HepG2 (cell line): ENCODE measurements around the gene SH3BGRL2. TPM values are rescaled to one million over a fixed set of nuclear protein-coding genes. Genes with fewer than 3 reads are reported as not detected.

Experiments
- ATAC-seq: fragments of 200-7000 bp; cut with Tn5 transposase; 3 replicates; pipeline ENCODE4 v1.9.1; 2020; ENCODE audit warnings: mild to moderate bottlenecking, moderate library complexity
- BruUV-seq: library from RNA; stranded (reverse); fragments of 400-500 nt; replicated peaks from 2 replicates; lab custom pipeline; 2021; lab: Mats Ljungman, UMichigan
- CTCF ChIA-PET: fragments of 300-600 bp; formaldehyde crosslinking; extraction: SDS; loops from one replicate; lab custom pipeline; 2021; ENCODE audit warnings: low total read pairs, inconsistent platforms, low intra/inter-chr PET ratio; lab: Yijun Ruan, JAX
- POLR2A ChIA-PET: fragments of 350-600 bp; sonication (Branson Sonifier 250); formaldehyde crosslinking; loops from one replicate; lab custom pipeline; 2020; ENCODE audit warnings: antibody characterized with exemption, inconsistent platforms; lab: Yijun Ruan, JAX
- DNase-seq: peaks from one replicate; pipeline ENCODE4 v3.0.0-alpha.2; 2015; ENCODE audit warnings: low spot score
- FAIRE-seq: peaks from 3 replicates; lab custom pipeline; 2011; peaks lifted over from hg19 to GRCh38; lab: Jason Lieb, UNC
- H2AFZ ChIP-seq: one replicate; pipeline ENCODE4 v1.6.1; 2011; ENCODE audit warnings: low read length, inconsistent platforms
- H3K27ac ChIP-seq: fragments of 300-600 bp; 3 replicates; pipeline ENCODE4 v1.8.0; 2011; ENCODE audit warnings: mixed run types, mild to moderate bottlenecking, mixed read lengths, low read length, inconsistent platforms; ENCODE audit not compliant: insufficient read depth; ENCODE audit errors: extremely low read length
- H3K27me3 ChIP-seq, 2 experiments: fragments of 200-600 bp in 1 of 2; 2 replicates in 1 of 2; 3 replicates in 1 of 2; pipeline versions ENCODE4 v1.6.0 to v1.8.0; 2011; ENCODE audit warnings: low read length in 2 of 2, mild to moderate bottlenecking in 2 of 2, moderate library complexity in 2 of 2, inconsistent platforms in 1 of 2; ENCODE audit not compliant: insufficient read depth in 2 of 2, control insufficient read depth in 1 of 2
- H3K36me3 ChIP-seq, 2 experiments: fragments of 200-600 bp in 1 of 2; replicated peaks in 1 of 2; 2 replicates in 1 of 2; 3 replicates in 1 of 2; pipeline versions ENCODE4 v1.5.1 to v1.8.0; 2011; ENCODE audit warnings: low read length in 2 of 2, inconsistent platforms in 1 of 2; ENCODE audit not compliant: insufficient read depth in 2 of 2, control insufficient read depth in 1 of 2
- H3K4me1 ChIP-seq: 2 replicates; pipeline ENCODE4 v1.5.1; 2012; ENCODE audit warnings: low read length, inconsistent platforms; ENCODE audit not compliant: insufficient read depth
- H3K4me2 ChIP-seq: 2 replicates; pipeline ENCODE4 v1.6.0; 2011; ENCODE audit warnings: low read depth, low read length, inconsistent platforms
- H3K4me3 ChIP-seq, 3 experiments: fragments of 200-600 bp in 1 of 3; sonication (generic), shearing (Covaris generic) in 1 of 3; replicated peaks in 1 of 3; 2 replicates each; pipeline ENCODE4 v1.5.1; 2011 to 2016; ENCODE audit warnings: low read length in 3 of 3, inconsistent platforms in 2 of 3, low read depth in 2 of 3, mild to moderate bottlenecking in 2 of 3, control low read depth in 1 of 3, mixed read lengths in 1 of 3; ENCODE audit not compliant: insufficient read depth in 1 of 3
- H3K79me2 ChIP-seq: one replicate; pipeline ENCODE4 v1.6.1; 2011; ENCODE audit warnings: low read length, inconsistent platforms; ENCODE audit not compliant: insufficient read depth
- H3K9ac ChIP-seq: 2 replicates; pipeline ENCODE4 v1.6.0; 2011; ENCODE audit warnings: mild to moderate bottlenecking, low read depth, low read length, inconsistent platforms; ENCODE audit not compliant: insufficient read depth
- H3K9me3 ChIP-seq: 2 replicates; pipeline ENCODE4 v1.5.1; 2012; ENCODE audit warnings: mild to moderate bottlenecking, low read length
- H4K20me1 ChIP-seq: 2 replicates; pipeline ENCODE4 v1.6.0; 2011; ENCODE audit warnings: inconsistent platforms, mild to moderate bottlenecking, low read length, moderate library complexity; ENCODE audit not compliant: insufficient read depth
- CEBPG ChIP-seq: IDR thresholded peaks from 2 replicates; pipeline ENCODE4 v1.6.1; 2016
- KAT7 ChIP-seq: IDR thresholded peaks from 2 replicates; pipeline ENCODE4 v1.6.1; 2018; ENCODE audit warnings: borderline replicate concordance, missing compliant biosample characterization
- KAT8 ChIP-seq: IDR thresholded peaks from 2 replicates; pipeline ENCODE4 v1.6.1; 2016; ENCODE audit warnings: missing genetic modification reagents, missing compliant biosample characterization
- NCOR1 ChIP-seq: fragments of 200-600 bp; sonication (generic); IDR thresholded peaks from 2 replicates; pipeline ENCODE4 v1.7.0; 2017; ENCODE audit warnings: antibody characterized with exemption, low read length, borderline replicate concordance
- NFE2L1 ChIP-seq: sonication (generic); formaldehyde crosslinking; IDR thresholded peaks from 2 replicates; pipeline ENCODE4 v1.4.0; 2020; ENCODE audit warnings: missing genetic modification reagents, mild to moderate bottlenecking, borderline replicate concordance
- POLR2AphosphoS5 ChIP-seq: IDR thresholded peaks from 2 replicates; pipeline ENCODE4 v1.6.1; 2012; ENCODE audit warnings: low read depth, low read length
- RAD21 ChIP-seq: fragments of 450-650 bp; formaldehyde crosslinking; IDR thresholded peaks from 2 replicates; pipeline ENCODE4 v1.5.0; 2020; ENCODE audit warnings: mild to moderate bottlenecking
- SAP130 ChIP-seq: IDR thresholded peaks from 2 replicates; pipeline ENCODE4 v1.6.1; 2016; ENCODE audit warnings: low read depth
- ZNF720 ChIP-seq: sonication (generic); formaldehyde crosslinking; IDR thresholded peaks from 2 replicates; pipeline ENCODE4 v1.4.0; 2020; ENCODE audit warnings: missing genetic modification reagents
- ZNF883 ChIP-seq: sonication (generic); formaldehyde crosslinking; IDR thresholded peaks from 2 replicates; pipeline ENCODE4 v1.5.1; 2020; ENCODE audit warnings: mild to moderate bottlenecking, missing genetic modification reagents; ENCODE audit errors: not compliant biosample characterization
- ZSCAN9 ChIP-seq: IDR thresholded peaks from 2 replicates; pipeline ENCODE4 v1.6.1; 2016; ENCODE audit warnings: borderline replicate concordance
- WGBS: methylation state at CpG from one replicate; pipeline ENCODE4 v1.1.6; 2017; ENCODE audit warnings: low lambda C conversion rate; 5-methylcytosine and 5-hydroxymethylcytosine counted together
- in situ Hi-C: cut with HindIII; loops from 2 replicates; pipeline ENCODE4 v1.10.0; 2017; ENCODE audit warnings: low pct_unique_long_range_greater_than_20kb; ENCODE audit not compliant: extremely low pct_ligation_motif_present
- intact Hi-C: fragments of 100-400 bp; cut with micrococcal nuclease; formaldehyde crosslinking; loops from one replicate; pipeline ENCODE4 v1.10.0; 2022; ENCODE audit not compliant: unreplicated experiment
- polyA plus RNA-seq, 8 experiments: library from polyadenylated mRNA; depleted of rRNA in 3 of 8; stranded (reverse) in 7 of 8; unstranded in 1 of 8; fragments of >200 nt; fragmentation: Illumina TruSeq in 4 of 8; extraction: Trizol in 4 of 8; gene quantifications; 2 replicates each; pipeline versions ENCODE4 v1.2.1 to v1.2.3, GENCODE V29; 2011 to 2016; ENCODE audit warnings: low read depth in 4 of 8, missing spikeins in 1 of 8, mixed read lengths in 1 of 8; ENCODE audit not compliant: insufficient read depth in 1 of 8
- total RNA-seq, 5 experiments: library from RNA; depleted of rRNA; stranded (reverse); fragments of >200 nt; fragmentation: Illumina TruSeq; extraction: Trizol; gene quantifications; 2 replicates each; pipeline ENCODE4 v1.2.3, GENCODE V29; 2016; ENCODE audit warnings: low read depth in 1 of 5
- TF ChIP-seq, protein P1 (sequence below), 2 experiments: fragments of 450-650 bp in 1 of 2; sonication (generic) in 1 of 2; formaldehyde crosslinking; IDR thresholded peaks; 2 replicates each; pipeline versions ENCODE4 v1.5.0 to v1.8.0; 2020 to 2022; ENCODE audit warnings: mild to moderate bottlenecking in 1 of 2, missing genetic modification reagents in 1 of 2
- TF ChIP-seq, protein P2 (sequence below): sonication (generic); formaldehyde crosslinking; IDR thresholded peaks from 2 replicates; pipeline ENCODE4 v1.4.0; 2020; ENCODE audit warnings: missing genetic modification reagents, borderline replicate concordance
- TF ChIP-seq, protein P3 (sequence below): sonication (generic); formaldehyde crosslinking; IDR thresholded peaks from 2 replicates; pipeline ENCODE4 v1.4.0; 2020; ENCODE audit warnings: low read depth, missing genetic modification reagents
- TF ChIP-seq, protein P4 (sequence below): sonication (generic); formaldehyde crosslinking; IDR thresholded peaks from 2 replicates; pipeline ENCODE4 v1.4.0; 2020; ENCODE audit warnings: missing genetic modification reagents

Gene SH3BGRL2
- total and polyA plus RNA-seq, 2 of the 13 experiments (the other 11 are each of a cell fraction or from before 2014, with no cell fraction given): 10.9 to 28.8 TPM

DNA sequence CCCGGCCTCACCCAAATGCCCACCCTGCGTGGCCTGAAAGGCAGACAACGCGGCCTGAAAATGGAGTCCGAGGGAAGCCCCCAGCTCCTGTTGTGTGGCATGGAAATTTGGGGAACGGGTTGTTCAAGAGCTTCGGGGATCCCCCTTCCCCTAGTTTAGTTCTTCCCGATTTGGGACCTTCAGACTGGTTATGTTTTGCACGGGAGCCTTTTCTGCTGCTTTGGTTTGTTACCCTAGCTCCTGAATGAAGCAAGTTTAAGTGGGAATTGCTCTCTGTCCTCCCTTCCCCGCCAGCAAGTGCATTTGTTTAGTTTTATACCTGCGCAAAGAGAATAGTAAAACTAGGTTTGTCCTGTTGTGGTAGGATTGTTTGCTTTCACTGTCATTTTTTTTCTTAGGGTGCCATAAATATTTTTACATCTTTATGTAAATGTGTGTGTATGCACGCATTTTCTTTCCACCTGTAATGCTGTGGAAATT lies 604 bp downstream of the SH3BGRL2 start:
- intact Hi-C loops: loop anchor here (1.0 to 2.0 kb wide), 4 partner anchors 15 to 57 kb away; no protein-coding TSS in a partner anchor
- peak overlapping the region; percentile 93 for H3K4me2 ChIP-seq
- FAIRE-seq: no peak
- TF ChIP-seq ZNF720 (CRISPR knock-in tag): no peak
- TF ChIP-seq SAP130 (CRISPR knock-in tag): 0 out of 2 replicates have a peak, but pooled peaks have one; percentile 3
- TF ChIP-seq NCOR1: no peak
- TF ChIP-seq, protein P1, sequence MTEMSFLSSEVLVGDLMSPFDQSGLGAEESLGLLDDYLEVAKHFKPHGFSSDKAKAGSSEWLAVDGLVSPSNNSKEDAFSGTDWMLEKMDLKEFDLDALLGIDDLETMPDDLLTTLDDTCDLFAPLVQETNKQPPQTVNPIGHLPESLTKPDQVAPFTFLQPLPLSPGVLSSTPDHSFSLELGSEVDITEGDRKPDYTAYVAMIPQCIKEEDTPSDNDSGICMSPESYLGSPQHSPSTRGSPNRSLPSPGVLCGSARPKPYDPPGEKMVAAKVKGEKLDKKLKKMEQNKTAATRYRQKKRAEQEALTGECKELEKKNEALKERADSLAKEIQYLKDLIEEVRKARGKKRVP (CRISPR knock-in tag; IDR thresholded peaks at IDR 0.05): 0 out of 4 replicates have a peak, but pooled peaks of 1 of the 2 experiments have one; percentile 10
- no peak for TF ChIP-seq NFE2L1 (CRISPR knock-in tag)
- no peak for TF ChIP-seq RAD21 (CRISPR knock-in tag)
- no peak for TF ChIP-seq KAT8
- TF ChIP-seq POLR2AphosphoS5: no peak
- TF ChIP-seq, protein P2, sequence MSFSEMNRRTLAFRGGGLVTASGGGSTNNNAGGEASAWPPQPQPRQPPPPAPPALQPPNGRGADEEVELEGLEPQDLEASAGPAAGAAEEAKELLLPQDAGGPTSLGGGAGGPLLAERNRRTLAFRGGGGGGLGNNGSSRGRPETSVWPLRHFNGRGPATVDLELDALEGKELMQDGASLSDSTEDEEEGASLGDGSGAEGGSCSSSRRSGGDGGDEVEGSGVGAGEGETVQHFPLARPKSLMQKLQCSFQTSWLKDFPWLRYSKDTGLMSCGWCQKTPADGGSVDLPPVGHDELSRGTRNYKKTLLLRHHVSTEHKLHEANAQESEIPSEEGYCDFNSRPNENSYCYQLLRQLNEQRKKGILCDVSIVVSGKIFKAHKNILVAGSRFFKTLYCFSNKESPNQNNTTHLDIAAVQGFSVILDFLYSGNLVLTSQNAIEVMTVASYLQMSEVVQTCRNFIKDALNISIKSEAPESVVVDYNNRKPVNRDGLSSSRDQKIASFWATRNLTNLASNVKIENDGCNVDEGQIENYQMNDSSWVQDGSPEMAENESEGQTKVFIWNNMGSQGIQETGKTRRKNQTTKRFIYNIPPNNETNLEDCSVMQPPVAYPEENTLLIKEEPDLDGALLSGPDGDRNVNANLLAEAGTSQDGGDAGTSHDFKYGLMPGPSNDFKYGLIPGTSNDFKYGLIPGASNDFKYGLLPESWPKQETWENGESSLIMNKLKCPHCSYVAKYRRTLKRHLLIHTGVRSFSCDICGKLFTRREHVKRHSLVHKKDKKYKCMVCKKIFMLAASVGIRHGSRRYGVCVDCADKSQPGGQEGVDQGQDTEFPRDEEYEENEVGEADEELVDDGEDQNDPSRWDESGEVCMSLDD (CRISPR knock-in tag): no peak
- no peak for TF ChIP-seq KAT7 (CRISPR knock-in tag)
- TF ChIP-seq ZNF883: no peak
- TF ChIP-seq, protein P3, sequence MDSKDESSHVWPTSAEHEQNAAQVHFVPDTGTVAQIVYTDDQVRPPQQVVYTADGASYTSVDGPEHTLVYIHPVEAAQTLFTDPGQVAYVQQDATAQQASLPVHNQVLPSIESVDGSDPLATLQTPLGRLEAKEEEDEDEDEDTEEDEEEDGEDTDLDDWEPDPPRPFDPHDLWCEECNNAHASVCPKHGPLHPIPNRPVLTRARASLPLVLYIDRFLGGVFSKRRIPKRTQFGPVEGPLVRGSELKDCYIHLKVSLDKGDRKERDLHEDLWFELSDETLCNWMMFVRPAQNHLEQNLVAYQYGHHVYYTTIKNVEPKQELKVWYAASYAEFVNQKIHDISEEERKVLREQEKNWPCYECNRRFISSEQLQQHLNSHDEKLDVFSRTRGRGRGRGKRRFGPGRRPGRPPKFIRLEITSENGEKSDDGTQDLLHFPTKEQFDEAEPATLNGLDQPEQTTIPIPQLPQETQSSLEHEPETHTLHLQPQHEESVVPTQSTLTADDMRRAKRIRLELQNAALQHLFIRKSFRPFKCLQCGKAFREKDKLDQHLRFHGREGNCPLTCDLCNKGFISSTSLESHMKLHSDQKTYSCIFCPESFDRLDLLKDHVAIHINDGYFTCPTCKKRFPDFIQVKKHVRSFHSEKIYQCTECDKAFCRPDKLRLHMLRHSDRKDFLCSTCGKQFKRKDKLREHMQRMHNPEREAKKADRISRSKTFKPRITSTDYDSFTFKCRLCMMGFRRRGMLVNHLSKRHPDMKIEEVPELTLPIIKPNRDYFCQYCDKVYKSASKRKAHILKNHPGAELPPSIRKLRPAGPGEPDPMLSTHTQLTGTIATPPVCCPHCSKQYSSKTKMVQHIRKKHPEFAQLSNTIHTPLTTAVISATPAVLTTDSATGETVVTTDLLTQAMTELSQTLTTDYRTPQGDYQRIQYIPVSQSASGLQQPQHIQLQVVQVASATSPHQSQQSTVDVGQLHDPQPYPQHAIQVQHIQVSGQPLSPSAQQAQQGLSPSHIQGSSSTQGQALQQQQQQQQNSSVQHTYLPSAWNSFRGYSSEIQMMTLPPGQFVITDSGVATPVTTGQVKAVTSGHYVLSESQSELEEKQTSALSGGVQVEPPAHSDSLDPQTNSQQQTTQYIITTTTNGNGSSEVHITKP: peak; percentile 90
- peak; percentile 17; the same call in 1 of the 2 replicates for TF ChIP-seq CEBPG
- 0 out of 2 replicates have a peak, but pooled peaks have one; percentile 2 for TF ChIP-seq ZSCAN9 (CRISPR knock-in tag)
- TF ChIP-seq, protein P4, sequence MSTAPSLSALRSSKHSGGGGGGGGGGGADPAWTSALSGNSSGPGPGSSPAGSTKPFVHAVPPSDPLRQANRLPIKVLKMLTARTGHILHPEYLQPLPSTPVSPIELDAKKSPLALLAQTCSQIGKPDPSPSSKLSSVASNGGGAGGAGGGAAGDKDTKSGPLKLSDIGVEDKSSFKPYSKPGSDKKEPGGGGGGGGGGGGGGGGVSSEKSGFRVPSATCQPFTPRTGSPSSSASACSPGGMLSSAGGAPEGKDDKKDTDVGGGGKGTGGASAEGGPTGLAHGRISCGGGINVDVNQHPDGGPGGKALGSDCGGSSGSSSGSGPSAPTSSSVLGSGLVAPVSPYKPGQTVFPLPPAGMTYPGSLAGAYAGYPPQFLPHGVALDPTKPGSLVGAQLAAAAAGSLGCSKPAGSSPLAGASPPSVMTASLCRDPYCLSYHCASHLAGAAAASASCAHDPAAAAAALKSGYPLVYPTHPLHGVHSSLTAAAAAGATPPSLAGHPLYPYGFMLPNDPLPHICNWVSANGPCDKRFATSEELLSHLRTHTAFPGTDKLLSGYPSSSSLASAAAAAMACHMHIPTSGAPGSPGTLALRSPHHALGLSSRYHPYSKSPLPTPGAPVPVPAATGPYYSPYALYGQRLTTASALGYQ: peak; percentile 13; the same call in 1 of the 2 replicates

More for the DNA sequence above, 604 bp downstream of the SH3BGRL2 start:
- peak; percentile 19 for ATAC-seq
- Histone ChIP-seq H3K9me3 (no peaks in the 10 kb centered on the region), H3K27ac (peak overlapping the region; percentile 92), H3K79me2 (peaks cover 37% of the 10 kb centered on the region), H2AFZ (peak overlapping the region; percentile 92), H4K20me1 (no peaks in the 10 kb centered on the region), H3K9ac (peak overlapping the region; percentile 85), H3K4me3 (peak overlapping the region; percentile 76 to 83 (median 81)), H3K36me3 (no peaks in the 10 kb centered on the region; a peak in 1 of 5 replicates), H3K27me3 (no peaks in the 10 kb centered on the region; a peak in 1 of 5 replicates), H3K4me1 (peaks cover 60% of the 10 kb centered on the region)
- BruUV-seq: no TSS peak
- POLR2A ChIA-PET: interaction anchor here (0.6 to 3.4 kb wide), 16 partner anchors 9 to 95 kb away, joined by 3 to 46 read pairs (median 5); partner anchors contain the start of gene LCA5
- in situ Hi-C loops: no loop called here
- CTCF ChIA-PET: no interaction called here
- no peak for DNase-seq
- WGBS: 4% methylated on average over 8 of the region's 12 CpGs
